ENCODE measurements around the gene CNNM3.

- TF ChIP-seq CTCF (IDR thresholded peaks at IDR 0.05) = no peak
- TF ChIP-seq POLR2A (IDR thresholded peaks at IDR 0.05) = no peak
These were observed 19.8 kb downstream of the CNNM3 start for GRCh38 chr2:96835830-96836229.
